Measurements from ENCODE around the gene PACRG.

The PACRG gene

GRCh38 chr6:162873537-162873936, 145.8 kb downstream of the PACRG start:
- no peak for DNase-seq

GRCh38 chr6:162875070-162875469, 147.3 kb downstream of the PACRG start:
- no peak for DNase-seq

GRCh38 chr6:162882801-162883481, 155.2 kb downstream of the PACRG start:
- DNase-seq: no peak

- no peak for DNase-seq
These were observed 160.4 kb downstream of the PACRG start for GRCh38 chr6:162887981-162888689.

- DNase-seq: no peak
These were observed 161.5 kb downstream of the PACRG start for GRCh38 chr6:162889303-162889702.

- DNase-seq: no peak
These were observed 170.2 kb downstream of the PACRG start for GRCh38 chr6:162898011-162898410.

- DNase-seq: no peak
These were observed 171.4 kb downstream of the PACRG start for GRCh38 chr6:162899148-162899547.

GRCh38 chr6:162900503-162900902, 172.7 kb downstream of the PACRG start:
- DNase-seq: no peak

- no peak for DNase-seq
These were observed 176.4 kb downstream of the PACRG start for GRCh38 chr6:162904069-162904663.

GRCh38 chr6:162906479-162906878, 178.7 kb downstream of the PACRG start:
- DNase-seq: no peak

- DNase-seq: no peak
These were observed 180.2 kb downstream of the PACRG start for GRCh38 chr6:162907876-162908481.

GRCh38 chr6:162913206-162913605, 185.4 kb downstream of the PACRG start:
- DNase-seq: no peak

- no peak for DNase-seq
These were observed 189.7 kb downstream of the PACRG start for GRCh38 chr6:162917506-162917905.

- DNase-seq: no peak
These were observed 193.3 kb downstream of the PACRG start for GRCh38 chr6:162921062-162921461.

- DNase-seq: no peak
These were observed 193.8 kb downstream of the PACRG start for GRCh38 chr6:162921510-162922040.

GRCh38 chr6:162922563-162923166, 194.9 kb downstream of the PACRG start:
- DNase-seq: no peak

- DNase-seq: no peak
These were observed 207.1 kb downstream of the PACRG start for GRCh38 chr6:162934844-162935243.

GRCh38 chr6:162940426-162940825, 212.7 kb downstream of the PACRG start:
- no peak for DNase-seq

GRCh38 chr6:162941128-162941527, 213.4 kb downstream of the PACRG start:
- no peak for DNase-seq

GRCh38 chr6:162942866-162943265, 215.1 kb downstream of the PACRG start:
- DNase-seq: no peak

GRCh38 chr6:162943369-162943768, 215.6 kb downstream of the PACRG start:
- no peak for DNase-seq

- DNase-seq: no peak
These were observed 223.5 kb downstream of the PACRG start for GRCh38 chr6:162951164-162951743.

GRCh38 chr6:162952423-162952822, 224.6 kb downstream of the PACRG start:
- no peak for DNase-seq
